RWPE1 (cell line): ENCODE measurements around the gene TBX18.

Experiments
- CTCF ChIA-PET: fragments of 350-600 bp; sonication (Branson Sonifier 250); formaldehyde crosslinking; extraction: SDS; loops from one replicate; lab custom pipeline; 2021; lab: Yijun Ruan, JAX
- POLR2A ChIA-PET: fragments of 400-600 bp; formaldehyde crosslinking; extraction: SDS; loops from one replicate; lab custom pipeline; 2020; ENCODE audit warnings: antibody characterized with exemption; ENCODE audit not compliant: low non-redundant PET; lab: Yijun Ruan, JAX
- DNase-seq: peaks from one replicate; pipeline ENCODE4 v3.0.0; 2012; ENCODE audit warnings: low spot score
- H3K27ac ChIP-seq: fragments of 450-650 bp; 2 replicates; pipeline ENCODE4 v1.5.1; 2017
- CTCF ChIP-seq: fragments of 450-650 bp; conservative IDR thresholded peaks from 2 replicates; pipeline ENCODE4 v1.5.1; 2017; ENCODE audit warnings: low read depth, mild to moderate bottlenecking

The TBX18 gene

GRCh38 chr6:84685983-84686584 is 78.3 kb downstream of the TBX18 start:
- 0 out of 2 replicates have a peak, but pooled peaks have one; percentile 16 for TF ChIP-seq CTCF
- POLR2A ChIA-PET, result no interaction called here
- H3K27ac ChIP-seq, result no peak overlapping the region
- CTCF ChIA-PET, result interaction anchor here (1.2 to 1.3 kb wide), 2 partner anchors 8 to 11 kb away, joined by 4 to 5 read pairs; no protein-coding TSS in a partner anchor
- peak; percentile 2 for DNase-seq

GRCh38 chr6:84681693-84682326 is 82.6 kb downstream of the TBX18 start:
- H3K27ac ChIP-seq, result no peak overlapping the region
- TF ChIP-seq CTCF, result no peak
- CTCF ChIA-PET, result no interaction called here
- POLR2A ChIA-PET, result no interaction called here
- DNase-seq, result no peak

DNA sequence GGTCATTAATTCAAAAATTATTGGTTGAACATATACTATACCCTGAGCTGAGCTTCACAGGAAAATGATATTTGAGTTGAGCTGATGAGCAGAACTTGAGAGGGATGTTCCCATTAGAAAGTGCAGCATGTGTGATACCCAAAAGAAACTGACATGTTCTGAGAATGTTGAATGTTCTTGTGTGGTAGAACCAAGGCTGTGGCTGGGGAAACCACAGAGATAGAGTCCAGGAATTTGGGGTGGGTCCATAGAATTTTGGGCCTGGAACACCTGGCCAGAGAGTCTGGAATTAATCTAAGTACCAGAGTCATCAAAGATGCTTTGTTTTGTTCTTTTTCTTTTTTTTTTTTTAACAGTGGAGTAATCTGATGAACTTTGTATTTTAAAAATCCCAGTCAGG is 88.7 kb downstream of the TBX18 start:
- CTCF ChIA-PET, result no interaction called here
- no peak for TF ChIP-seq CTCF

DNA sequence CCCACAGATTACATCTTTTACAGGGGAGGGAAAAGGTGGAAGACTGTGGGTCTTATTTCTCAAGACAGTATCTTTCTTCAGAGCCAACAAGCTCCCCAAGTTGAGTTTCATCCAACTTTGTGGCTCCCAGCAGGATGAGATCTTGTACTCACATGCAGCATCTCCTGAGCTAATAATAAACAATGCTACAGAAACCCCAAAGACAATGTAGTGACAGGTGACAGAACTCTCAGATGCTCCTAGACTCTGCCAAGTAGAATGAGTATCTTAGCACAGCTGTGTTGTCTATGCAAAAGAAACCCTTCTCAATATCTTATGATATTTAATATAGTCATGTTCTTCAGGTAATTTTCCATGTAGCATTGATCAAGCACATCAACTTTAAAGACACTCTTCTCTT is 90.0 kb downstream of the TBX18 start:
- ChIA-PET POLR2A (no interaction called here), CTCF (no interaction called here)
- no peak for DNase-seq
- TF ChIP-seq CTCF, result no peak
- no peak overlapping the region for H3K27ac ChIP-seq

More for the DNA sequence above, 88.7 kb downstream of the TBX18 start:
- no peak for DNase-seq
- no peak overlapping the region for H3K27ac ChIP-seq
- POLR2A ChIA-PET, result no interaction called here

DNA sequence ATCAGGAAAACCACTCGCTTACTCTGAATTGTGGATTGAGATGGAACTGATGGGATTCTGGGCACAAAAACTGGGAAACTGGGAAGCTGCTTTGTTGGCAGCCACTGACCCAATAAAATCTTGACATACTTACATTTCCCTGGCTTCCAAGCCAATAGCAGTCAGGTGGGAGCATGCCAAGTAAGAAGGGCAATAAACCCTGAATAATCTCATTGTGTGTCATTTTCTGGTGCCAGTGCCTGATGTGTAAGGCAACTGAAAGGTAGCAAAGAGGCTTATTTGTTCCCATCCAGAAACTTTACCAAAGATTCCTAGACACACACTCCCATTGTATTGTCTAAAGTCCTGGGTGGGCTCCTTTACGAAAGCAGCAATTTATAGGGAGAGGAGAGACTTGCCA is 93.2 kb downstream of the TBX18 start:
- DNase-seq, result no peak
- ChIA-PET POLR2A (no interaction called here), CTCF (no interaction called here)
- TF ChIP-seq CTCF, result no peak
- H3K27ac ChIP-seq, result no peak overlapping the region

DNA sequence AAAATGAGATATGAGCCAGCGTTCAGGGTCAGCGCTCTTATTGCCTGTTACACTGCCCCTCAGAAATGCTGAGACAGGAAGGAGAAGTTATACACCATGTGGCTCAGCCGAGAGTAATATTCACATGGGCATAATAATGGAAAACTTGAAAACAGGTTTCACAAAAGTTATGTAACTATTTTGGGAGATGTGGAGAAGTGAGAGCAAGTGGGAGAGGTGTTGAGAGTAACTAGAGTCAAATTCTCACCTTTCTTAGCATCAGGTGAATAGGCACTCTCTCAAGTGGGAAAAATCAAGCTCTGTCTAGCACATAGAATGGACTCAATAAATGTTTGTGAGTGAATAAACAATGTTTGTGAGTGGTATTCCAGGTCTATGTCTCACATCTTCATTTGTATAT is 94.5 kb downstream of the TBX18 start:
- TF ChIP-seq CTCF, result no peak
- no peak overlapping the region for H3K27ac ChIP-seq
- no peak for DNase-seq
- CTCF ChIA-PET, result interaction anchor here (0.6 kb wide), 1 partner anchor 19 kb away, joined by 3 read pairs; no protein-coding TSS in a partner anchor
- POLR2A ChIA-PET, result no interaction called here
